Hindlimb muscle (tissue), 1 donor: ENCODE data around the gene VKORC1. TPM values are rescaled to one million over a fixed set of nuclear protein-coding genes. Genes with fewer than 3 reads are reported as not detected.
A peak's percentile ranks its signal among the peaks of the same experiment; 100 is the strongest.
"Not testable (repeated sequence)": the region's sequence is repeated elsewhere in the genome, so short reads cannot be mapped to it uniquely, and the experiment has no call there.

Source experiments
- DNase-seq: peaks from one replicate; pipeline ENCODE4 v3.0.0-alpha.2; 2013
- polyA plus RNA-seq: library from polyadenylated mRNA; unstranded; fragments of 120-200 nt; gene quantifications from one replicate; pipeline ENCODE4 v1.2.1, GENCODE V29; 2013; ENCODE audit not compliant: insufficient read length

The VKORC1 gene
- polyA plus RNA-seq, result 59.1 TPM

DNA sequence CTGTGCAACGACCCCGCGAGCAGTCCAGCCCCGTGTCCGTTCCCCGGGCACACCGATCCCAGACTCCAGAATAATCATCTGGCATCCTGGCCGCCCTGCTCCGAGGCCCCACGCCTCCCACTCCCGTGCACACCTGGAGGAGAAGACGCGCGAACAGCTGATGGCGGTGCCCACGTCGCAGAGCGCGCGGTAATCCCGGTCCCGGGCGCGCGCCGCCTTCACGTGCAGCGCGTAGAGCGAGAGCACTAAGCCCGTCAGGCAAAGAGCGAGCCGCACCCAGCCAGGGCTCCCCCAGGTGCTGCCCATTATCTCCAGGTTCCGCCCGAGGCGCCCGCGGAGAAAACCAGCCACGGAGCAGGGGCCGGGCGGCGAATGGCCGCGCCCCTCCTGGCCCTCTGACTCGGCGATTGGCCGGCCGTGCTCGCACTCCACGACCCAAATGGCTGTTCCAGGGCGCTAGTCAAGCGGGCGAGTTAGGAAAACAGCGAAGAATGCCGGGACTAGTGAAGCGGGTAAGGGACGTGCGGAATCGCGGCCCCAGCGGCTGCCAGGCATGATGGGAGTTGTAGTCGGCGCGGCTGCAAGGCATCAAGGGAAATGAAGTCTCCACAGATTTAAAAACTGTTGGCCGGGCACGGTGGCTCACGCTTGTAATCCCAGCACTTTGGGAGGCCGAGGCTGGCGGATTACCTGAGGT is at the start of gene VKORC1:
Gene VKORC1, minus strand, starts transcription at position 374 of the 697 bp plus-strand sequence. Its CDS starts 68 bp downstream, at position 306.
- peak; percentile 93 for DNase-seq

DNA sequence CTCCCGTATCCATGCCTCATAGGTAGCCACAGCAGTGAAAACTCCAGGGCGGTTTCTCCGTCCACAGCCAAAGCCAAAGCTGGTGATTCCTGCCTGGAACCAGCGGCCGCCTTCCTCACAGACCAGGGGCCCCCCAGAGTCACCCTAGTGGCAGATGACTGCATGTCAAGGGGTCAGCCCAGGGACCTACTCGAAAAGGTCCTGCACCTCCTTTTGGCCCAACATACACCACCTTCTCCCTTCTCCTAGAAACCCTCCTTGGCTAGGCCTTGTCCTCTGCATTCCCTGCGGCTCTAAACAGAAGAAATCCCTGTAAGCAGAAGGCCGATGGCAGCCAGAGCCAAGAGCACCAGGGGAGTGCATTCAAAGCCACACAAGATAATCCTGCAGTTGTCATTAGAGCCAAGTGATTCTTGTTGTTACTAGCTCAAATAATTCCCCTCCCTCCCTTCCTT is 49.1 kb upstream of the VKORC1 start:
- DNase-seq, result no peak

DNA sequence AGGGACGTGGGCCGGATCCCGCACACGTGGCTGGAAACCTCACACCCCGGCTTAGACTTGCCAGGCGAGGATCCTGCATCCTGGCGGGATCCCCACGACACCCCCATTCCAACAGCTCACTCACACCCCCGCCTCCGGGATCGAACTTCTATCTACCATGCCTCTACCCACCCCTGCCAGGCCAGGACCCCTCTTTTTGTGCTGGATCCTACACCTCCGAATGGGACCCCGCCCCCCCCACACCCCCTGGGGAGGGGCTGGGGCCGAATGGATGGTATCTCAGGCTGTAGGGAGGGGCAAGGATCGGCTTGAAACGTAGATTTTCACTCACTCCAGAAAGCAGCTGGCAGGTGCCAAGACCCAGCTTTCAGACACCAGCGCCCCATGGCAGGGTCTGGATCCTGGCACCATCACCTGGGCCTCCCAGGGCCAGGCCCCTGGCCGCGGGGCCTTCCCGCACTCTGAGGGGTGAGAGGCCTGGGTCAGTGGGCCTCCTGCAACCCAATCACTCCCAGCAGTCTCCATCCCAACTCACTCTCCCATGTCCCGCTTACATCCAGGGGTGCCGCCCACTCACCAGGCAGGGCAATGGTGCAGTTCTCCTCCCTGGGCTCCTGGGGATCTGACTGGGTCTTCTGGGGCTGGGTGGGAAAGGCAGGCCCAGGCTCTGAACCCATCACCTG is 48.6 kb upstream of the VKORC1 start:
- DNase-seq, result no peak

DNA sequence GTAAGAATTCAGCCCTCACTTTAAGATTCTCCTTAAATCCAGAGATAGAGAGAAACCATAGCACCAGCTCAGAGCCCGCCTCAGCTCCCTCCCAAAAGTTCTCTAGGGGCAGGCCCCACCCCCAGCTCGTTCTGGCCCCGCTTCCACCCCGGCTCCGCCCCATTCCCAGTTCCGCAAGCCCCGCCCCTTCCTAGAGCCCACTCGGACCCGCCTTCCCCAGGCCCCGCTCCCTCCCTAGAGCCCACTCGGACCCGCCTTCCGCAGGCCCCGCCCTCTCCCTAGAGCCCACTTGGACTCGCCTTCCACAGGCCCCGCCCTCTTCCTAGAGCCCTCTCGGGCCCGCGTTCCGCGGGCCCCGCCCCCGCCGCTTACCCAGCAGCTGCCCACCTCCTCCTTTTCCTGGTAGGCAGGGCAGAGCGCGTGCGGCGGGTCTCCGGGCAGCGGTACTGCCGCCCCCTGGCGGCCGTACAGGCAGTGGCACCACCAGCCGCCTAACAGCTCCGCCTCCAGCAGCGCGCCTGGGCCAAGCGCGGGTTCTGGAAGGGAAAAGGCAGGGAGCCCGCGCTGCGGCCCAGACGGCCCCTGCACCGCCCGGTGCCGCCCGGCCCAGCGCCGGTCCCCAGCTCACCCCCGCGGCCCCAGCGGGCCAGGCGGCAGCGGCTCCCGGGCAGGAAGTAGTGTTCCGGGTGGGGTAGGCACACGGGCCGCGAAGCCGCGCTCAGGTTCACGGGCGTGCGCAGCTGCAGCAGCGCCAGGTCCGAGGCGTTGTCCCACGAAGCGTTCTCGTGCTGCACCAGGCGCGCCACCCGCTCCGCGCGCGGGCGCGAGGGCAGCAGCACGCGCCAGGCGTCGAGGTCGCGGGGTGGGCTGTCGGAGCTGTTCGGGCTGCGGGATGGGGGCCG is 47.8 kb upstream of the VKORC1 start:
- DNase-seq, result peak; percentile 97

DNA sequence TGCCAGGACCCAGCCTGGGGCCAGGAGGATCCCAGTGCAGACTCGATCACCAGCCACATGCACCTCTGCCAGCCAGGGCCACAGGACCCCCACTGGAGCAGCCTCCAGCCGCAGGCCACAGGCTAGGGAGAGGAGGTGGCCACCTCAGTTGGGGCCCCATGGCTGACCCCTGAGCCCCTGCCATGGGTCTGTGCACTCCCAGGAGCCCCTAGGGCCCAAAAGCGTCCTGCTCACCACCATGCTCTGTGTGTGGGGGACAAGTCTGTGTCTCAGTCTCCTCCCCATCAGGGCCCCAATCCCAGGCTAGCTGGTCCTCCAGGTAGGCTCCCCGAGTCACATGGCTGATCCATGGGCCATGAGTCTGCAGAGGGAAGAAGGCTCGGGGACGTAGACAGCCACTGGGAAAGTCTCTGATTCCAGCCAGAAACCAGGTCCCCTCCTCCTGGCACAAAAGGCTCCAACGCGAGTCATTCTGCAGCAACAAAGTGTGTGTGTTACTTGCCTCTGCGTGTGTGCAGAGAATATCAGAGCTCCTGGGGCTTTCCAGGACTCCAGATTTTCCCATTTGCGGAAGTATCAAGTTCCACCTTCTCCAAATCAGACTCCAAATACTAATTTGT is 47.0 kb upstream of the VKORC1 start:
- DNase-seq, result peak; percentile 82

DNA sequence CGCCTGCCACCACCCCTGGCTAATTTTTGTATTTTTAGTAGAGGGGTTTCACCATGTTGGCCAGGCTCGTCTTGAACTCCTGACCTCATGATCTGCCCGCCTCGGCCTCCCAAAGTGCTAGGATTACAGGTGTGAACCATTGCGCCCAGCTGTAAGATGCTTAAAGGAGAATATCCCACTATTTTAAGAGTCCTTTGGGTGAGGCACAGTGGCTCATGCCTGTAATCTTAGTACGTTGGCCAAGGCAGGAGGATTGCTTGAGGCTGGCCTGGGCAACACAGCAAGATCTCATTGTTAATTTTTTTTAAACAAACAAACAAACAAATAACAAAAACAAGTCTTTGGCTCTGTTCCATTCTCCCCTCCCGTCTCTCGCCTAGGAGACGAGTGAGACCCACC is 46.5 kb upstream of the VKORC1 start:
- not testable (repeated sequence) for DNase-seq

DNA sequence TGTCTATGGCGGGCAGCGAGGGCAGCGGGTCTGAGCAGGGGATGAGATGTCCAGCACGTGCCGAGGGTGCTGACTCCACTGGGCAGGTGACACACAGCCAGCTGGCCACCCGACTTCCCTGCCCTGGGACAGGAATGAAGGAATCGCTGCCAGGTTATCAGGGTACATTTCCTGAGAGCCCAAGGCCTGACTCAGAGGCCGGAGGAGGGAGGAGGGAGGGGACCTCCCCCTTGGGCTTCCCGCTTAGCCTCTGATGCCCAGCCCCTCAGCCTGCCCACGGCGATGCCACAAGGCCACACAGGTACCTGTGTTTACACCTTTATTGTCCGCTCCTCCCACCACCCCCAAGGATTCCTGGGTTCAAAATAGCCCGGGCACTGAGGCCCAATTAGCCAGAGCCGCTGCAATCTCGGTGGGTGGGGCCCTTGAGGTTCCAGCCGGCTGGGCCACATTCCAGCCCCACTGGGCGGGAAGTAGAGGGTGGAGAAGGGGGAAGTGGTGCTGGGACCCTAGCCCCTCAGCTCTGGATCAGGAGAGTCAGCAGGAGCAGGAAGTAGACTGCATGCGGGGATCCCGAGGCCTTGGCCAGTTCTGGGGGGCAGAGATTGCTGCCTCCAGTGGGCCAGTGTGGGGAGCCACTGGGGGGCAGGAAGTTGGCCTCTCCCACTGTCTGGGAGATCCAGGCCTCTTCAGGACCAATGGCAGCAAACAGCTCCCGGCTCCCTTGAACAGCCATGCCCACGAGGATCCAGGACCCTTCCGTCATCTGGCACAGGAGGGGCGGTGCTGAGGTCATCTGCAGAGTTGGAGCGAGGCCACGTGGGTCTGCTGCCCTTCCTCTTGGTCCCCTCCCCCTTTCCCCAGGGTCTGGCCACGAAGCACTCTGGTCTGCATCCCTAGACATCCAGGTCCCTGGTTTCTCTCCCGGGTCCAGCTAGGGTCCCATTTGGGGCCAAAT is 44.3 kb upstream of the VKORC1 start:
- no peak for DNase-seq

DNA sequence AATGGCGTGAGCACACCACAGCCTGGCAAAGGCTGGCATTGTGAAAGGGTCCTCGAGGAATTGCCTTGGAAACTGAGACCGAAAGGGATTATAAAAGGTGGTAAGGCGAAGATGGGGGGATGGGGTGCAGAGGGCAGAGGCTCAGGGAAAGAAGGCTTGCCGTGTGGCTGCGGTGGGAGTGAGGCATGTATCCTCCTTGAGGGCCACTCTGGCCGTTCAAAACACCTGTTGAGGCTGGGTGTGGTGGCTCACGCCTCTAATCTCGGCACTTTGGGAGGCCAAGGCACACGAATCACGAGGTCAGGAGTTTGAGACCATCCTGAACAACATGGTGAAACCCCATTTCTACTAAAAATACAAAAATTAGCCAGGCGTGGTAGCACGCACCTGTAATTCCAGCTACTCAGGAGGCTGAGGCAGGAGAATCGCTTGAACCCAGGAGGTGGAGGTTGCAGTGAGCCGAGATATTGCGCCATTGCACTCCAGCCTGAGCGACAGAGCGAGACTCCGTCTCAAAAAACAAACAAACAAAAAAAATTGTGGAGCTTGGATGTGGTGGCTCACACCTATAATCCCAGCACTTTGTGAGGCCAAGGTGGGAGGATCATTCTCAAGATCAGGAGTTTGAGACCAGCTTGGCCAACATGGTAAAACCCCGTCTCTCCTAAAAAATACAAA is 42.4 kb upstream of the VKORC1 start:
- DNase-seq, result not testable (repeated sequence)

DNA sequence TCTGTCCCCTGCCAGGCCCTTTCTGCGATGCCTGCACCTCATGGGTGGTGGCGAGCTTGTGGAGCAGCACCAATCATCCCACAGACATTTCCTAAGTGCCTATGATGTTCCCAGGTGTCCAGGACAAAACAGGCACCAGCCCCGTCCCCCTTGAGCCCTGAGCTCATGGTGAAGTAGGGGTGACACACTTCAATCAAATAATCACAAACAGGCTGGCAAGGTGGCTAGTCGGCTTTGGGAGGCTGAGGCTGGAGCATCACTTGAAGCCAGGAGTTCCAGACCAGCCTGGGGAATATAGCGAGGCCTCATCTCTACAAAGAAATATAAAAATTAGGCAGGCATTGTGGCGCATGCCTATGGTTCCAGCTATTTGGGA is 41.7 kb upstream of the VKORC1 start:
- DNase-seq, result no peak

DNA sequence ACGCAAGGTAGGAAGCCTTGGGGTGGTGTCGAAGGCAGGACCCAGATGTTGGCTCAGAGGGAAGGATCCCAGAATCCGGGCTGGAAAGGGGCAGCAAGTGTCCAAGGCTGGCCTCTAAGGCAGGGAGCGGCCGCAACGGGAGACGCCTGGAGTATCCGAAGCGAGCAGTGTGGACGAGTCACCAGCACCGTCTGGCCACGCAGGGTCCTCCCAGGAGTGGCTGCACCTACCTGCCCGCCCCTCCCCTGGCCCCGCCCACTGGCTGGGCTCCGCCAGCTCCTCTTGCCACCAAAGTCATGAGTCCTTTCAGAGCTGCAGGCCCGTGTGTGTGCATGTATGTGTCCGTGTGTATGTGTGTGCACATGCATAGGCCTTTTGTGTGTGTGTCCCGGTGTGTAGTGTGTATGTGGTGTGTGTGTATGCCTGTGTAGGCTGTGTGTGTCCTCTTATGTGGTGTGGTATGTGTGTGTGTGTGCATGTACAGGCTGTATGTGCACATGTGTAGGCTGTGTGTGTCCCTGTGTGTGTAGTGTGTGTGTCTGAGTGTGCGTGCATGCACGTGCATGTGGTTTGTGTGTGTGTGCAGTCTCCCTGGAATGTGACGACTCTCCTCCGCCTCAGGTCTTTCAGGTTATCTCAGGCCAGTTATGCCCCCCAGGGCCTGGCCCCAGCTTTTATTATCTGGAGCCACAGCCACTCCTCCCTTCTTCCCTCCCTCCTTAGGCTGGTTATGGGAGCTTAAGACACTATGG is 41.1 kb upstream of the VKORC1 start, which contains the start of gene PRSS8:
Gene PRSS8, minus strand, starts transcription at position 193 of the 752 bp plus-strand sequence. CDS start 229 bp downstream, outside the sequence.
- no peak for DNase-seq

DNA sequence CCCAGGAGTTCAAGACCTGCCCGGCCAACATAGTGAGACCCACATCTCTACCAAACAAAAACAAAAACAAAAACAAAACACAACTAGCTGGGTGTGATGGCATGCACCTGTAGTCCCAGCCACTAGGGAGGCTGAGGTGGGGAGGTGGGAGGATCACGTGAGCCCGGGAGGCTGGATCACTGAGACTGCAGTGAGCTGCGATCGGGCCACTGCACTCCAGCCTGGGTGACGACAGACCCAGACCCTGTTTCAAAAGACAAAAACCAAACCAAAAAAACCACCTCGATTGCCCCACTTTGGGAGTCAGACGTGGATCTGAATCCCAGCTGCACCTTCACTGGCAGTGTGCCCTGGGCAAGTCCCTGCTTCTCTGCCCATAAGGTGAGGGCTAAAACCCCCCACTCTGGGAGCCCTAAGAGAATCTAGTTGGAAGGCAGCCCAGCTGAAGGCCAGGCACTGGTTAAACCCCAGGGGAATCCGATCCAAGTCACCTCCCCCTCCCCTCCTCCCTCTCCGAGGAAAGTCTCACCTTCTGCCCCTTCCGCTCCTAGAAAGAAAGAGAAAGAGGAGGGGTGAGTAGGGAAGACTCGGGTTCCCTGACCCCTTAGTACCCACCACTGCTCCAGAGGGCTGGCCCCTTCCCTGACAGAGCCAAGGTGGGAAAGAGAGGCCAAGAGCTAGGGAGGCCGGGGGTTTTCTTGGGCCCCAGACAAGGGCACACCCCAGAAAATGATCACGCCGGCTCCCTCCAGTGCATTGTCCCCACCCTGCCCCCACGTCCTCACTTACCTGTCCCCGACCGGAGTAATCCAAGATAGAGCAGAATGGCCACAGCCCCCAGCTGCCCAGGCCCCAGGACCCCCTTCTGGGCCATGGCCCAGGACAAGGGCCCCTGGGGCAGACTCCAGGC is 40.3 kb upstream of the VKORC1 start:
- no peak for DNase-seq

DNA sequence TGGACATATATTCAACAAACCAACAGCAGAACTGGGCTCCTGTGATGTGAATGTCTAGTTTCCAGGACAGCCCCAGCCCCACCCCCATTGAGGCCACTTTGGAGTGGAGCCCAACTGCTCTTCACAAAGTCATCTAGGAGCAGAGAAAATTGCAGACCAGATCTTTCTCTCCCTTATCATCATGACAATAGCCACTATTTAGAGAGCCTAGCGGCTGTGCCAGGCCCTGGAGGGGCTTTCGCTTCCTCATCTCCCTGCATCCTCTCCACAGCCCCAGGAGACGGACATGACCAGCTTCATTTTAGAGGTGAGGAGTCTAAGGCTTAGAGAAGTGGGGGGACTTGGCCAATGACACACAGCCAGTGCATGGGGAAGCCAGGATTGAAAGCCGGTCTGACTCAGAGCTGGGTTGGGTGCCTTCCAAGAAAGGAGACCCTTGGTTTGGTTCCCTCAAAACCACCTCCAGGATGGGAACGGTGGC is 39.5 kb upstream of the VKORC1 start:
- no peak for DNase-seq

DNA sequence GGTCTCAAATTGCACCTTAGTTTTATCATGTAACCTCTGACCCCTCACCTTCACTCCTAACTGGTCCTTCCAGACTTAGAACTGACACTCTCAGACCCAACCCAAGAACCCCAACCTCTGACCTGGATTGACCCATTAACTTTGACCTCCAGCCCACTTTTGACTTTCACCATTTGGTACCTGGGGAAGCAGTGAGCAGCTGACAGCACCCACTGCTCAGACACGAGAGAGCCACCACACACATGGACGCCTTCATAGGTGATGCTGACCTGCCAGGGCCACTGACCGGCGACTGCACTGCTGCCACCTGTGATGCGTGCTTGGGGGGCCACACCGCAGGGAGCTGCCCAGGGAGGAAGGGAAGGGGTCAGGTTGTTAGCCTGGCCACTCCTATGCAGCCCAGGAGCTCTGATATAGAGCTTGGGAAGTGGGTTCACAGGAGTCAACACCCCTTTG is 38.5 kb upstream of the VKORC1 start:
- no peak for DNase-seq

DNA sequence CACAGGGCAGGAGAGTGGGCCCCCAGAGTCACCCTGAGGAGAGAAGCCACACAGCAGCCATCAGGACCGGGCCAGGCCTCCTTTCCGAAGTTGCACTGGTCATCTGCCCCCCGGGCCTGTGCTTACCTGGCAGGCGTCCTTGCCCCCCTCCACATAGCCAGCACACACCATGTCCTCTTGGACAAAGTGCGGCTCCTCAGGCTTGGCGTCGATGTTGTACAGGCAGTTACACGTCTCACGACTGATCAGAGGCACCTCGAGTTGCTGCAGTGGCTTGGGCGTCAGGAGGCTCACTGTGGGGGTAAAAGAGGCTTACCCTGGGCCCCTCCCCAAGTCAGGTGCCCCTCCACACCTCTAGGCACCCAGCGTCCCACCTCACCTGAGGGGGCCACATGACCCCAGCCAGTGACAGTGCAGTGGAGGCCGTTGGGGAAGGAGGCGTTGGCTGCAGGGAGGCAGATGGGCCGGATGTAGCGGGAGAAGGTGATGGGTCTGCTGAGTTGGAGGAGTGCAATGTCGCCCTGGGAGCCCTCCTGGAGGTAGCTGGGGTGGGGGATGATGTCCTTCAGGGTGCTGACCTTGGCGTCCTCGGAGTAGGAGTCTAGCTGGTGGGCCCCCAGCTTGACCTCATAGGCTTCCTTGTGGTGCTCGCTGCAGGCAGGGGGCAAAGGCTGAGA is 37.8 kb upstream of the VKORC1 start:
- no peak for DNase-seq

DNA sequence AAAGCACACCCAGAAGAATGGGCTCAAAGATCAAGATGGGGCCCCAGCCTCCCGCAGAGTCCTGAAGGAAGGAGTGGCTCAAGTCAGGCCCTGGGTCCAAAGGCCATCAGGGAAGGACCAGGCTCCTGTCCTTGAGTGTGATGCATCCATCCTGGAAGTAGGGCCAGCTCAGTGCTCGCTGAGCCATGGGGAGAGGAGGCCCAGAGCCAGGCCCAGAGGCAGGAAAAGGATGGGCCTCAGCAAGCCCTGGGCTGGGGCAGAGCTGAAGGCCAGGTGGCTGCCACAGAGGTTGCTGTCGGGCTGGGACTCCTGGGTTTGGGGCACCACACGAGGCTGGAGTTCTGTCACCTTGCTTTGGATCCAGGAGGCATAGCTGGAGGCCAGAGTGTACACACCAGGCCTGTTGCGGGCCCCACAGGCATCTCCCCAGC is 37.3 kb upstream of the VKORC1 start:
- no peak for DNase-seq

DNA sequence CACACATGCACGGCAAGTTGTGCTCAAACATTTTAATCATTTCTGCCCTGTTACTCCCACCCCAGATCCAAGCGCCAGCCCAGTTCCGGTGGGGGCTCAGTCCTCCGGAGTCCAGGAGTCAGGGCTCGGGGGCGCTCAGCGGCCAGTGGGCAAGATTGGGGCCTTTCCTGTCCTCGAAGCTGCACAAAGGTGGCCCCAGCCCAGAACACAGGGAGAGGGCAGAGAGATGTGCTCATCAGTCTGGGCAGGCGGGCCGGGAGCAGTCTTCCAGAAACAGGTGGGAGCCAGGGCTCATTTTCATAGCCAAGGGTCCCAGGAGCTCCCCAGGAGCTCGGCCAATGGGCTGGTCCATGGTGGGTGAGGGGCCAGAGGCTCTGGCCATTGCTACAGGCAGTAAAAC is 36.8 kb upstream of the VKORC1 start:
- no peak for DNase-seq

DNA sequence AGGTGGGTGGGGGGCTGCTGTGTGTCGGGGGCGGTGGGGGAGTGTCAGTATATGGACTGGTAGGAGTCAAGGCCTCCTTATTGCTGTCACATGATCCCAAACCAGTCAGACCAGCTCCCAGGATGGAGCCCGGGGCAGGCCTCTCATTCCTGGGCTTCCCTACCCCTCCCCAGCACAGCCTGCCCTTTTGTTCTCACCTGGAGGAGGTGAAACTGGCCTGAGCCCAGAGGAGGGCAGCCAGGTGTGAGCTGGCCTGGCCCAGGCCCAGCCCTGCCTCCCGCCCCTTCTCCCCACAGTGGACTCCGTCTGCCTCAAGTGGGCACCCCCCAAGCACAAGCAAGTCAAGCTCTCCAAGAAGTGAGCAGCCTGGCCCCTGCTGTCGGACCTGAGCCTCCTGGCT is 36.3 kb upstream of the VKORC1 start:
- DNase-seq, result no peak

DNA sequence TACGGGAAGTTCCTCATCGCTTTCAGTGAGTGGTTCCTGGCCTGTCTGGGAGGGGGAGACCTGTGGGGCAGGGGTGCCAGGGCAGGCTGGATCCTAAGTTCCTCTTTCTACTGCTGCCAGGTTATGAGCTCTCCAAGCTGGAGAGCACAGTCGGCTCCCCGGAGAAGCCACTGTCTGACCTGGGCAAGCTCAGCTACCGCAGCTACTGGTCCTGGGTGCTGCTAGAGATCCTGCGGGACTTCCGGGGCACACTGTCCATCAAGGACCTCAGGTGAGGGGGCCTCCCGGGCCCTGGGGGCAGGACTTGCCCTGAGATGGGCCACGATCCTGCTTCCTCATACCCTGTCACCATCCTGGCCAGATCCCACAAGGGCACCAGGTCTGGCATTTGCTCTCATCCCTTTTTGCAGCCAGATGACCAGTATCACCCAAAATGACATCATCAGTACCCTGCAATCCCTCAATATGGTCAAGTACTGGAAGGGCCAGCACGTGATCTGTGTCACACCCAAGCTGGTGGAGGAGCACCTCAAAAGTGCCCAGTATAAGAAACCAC is 35.8 kb upstream of the VKORC1 start:
- DNase-seq, result no peak
